HCT116 (cell line): ENCODE results near the gene SLC27A2. TPM values are rescaled to one million over a fixed set of nuclear protein-coding genes. Genes with fewer than 3 reads are reported as not detected.

Experiments
- ATAC-seq: fragments of 200-7000 bp; cut with Tn5 transposase; 2 replicates; pipeline ENCODE4 v1.9.1; 2020; ENCODE audit warnings: mild to moderate bottlenecking, moderate library complexity
- BruUV-seq: library from RNA; stranded (reverse); fragments of 400-500 nt; replicated peaks from 2 replicates; lab custom pipeline; 2021; lab: Mats Ljungman, UMichigan
- CTCF ChIA-PET: fragments of 300-600 bp; sonication (Branson Sonifier 250); formaldehyde crosslinking; loops from one replicate; lab custom pipeline; 2021; ENCODE audit warnings: antibody characterized with exemption; lab: Charles Lee
- POLR2A ChIA-PET: fragments of 300-600, 350-600 bp; sonication (Branson Sonifier 250); formaldehyde crosslinking; loops from one replicate; lab custom pipeline; 2021; ENCODE audit warnings: antibody characterized with exemption; lab: Charles Lee
- RAD21 ChIA-PET, 2 experiments: fragments of 300-600 bp; sonication (Branson Sonifier 250); formaldehyde crosslinking; loops; one replicate each; lab custom pipeline; 2023; ENCODE audit warnings: low total read pairs in 2 of 2; ENCODE audit not compliant: uncharacterized antibody in 2 of 2, unreplicated experiment in 2 of 2, low non-redundant PET in 1 of 2; lab: Charles Lee
- DNase-seq: peaks from one replicate; pipeline ENCODE4 v3.0.0-alpha.2; 2010; ENCODE audit warnings: low read depth, low spot score
- H2AFZ ChIP-seq: fragments of 200-600 bp; shearing (Covaris generic), sonication (generic); 2 replicates; pipeline ENCODE4 v1.6.1; 2017; ENCODE audit warnings: low read depth, mixed run types, mixed read lengths, antibody characterized with exemption, low read length; ENCODE audit not compliant: poor library complexity, severe bottlenecking
- H3K27ac ChIP-seq: 2 replicates; pipeline ENCODE4 v1.5.1; 2012; ENCODE audit warnings: low read depth, low read length
- H3K27me3 ChIP-seq: fragments of 200-600 bp; sonication (generic); 2 replicates; pipeline ENCODE4 v1.6.1; 2016; ENCODE audit warnings: mixed run types, low read length, mixed read lengths; ENCODE audit not compliant: insufficient read depth
- H3K36me3 ChIP-seq, 2 experiments: fragments of 200-500 bp in 1 of 2; fragments of 200-600 bp in 1 of 2; sonication (Bioruptor generic) in 1 of 2; sonication (generic) in 1 of 2; 2 replicates each; pipeline versions ENCODE4 v1.5.1 to v1.6.1; 2014 to 2016; ENCODE audit warnings: low read length in 2 of 2, inconsistent platforms in 1 of 2, mixed read lengths in 1 of 2, mixed run types in 1 of 2; ENCODE audit not compliant: insufficient read depth in 2 of 2, control insufficient read depth in 1 of 2
- H3K4me1 ChIP-seq, 2 experiments: fragments of 200-600 bp in 1 of 2; sonication (generic) in 1 of 2; 2 replicates each; pipeline versions ENCODE4 v1.5.1 to v1.6.1; 2012 to 2017; ENCODE audit warnings: low read length in 2 of 2, inconsistent platforms in 1 of 2, mild to moderate bottlenecking in 1 of 2, mixed read lengths in 1 of 2, mixed run types in 1 of 2, moderate library complexity in 1 of 2; ENCODE audit not compliant: insufficient read depth in 2 of 2, control insufficient read depth in 1 of 2
- H3K4me2 ChIP-seq: fragments of 200-600 bp; sonication (generic); 2 replicates; pipeline ENCODE4 v1.6.1; 2017; ENCODE audit warnings: mixed run types, low read length, mixed read lengths
- H3K4me3 ChIP-seq, 2 experiments: fragments of 200-600 bp in 1 of 2; sonication (generic) in 1 of 2; replicated peaks in 1 of 2; 2 replicates each; pipeline ENCODE4 v1.5.1; 2011 to 2016; ENCODE audit warnings: low read length in 2 of 2, control low read depth in 1 of 2, low read depth in 1 of 2, mild to moderate bottlenecking in 1 of 2, mixed read lengths in 1 of 2, mixed run types in 1 of 2
- H3K79me2 ChIP-seq: fragments of 200-600 bp; sonication (generic); 2 replicates; pipeline ENCODE4 v1.6.1; 2017; ENCODE audit warnings: mild to moderate bottlenecking, mixed run types, low read length, moderate library complexity, mixed read lengths; ENCODE audit not compliant: insufficient read depth
- H3K9ac ChIP-seq: fragments of 200-600 bp; sonication (generic); 2 replicates; pipeline ENCODE4 v1.6.1; 2016; ENCODE audit warnings: low read length, mixed read lengths
- H3K9me2 ChIP-seq: fragments of 200-600 bp; sonication (generic), shearing (Covaris generic); 2 replicates; pipeline ENCODE4 v1.6.1; 2017; ENCODE audit warnings: mixed run types, mild to moderate bottlenecking, moderate library complexity; ENCODE audit not compliant: insufficient read depth
- H3K9me3 ChIP-seq, 2 experiments: fragments of 200-500 bp in 1 of 2; fragments of 200-600 bp in 1 of 2; sonication (Bioruptor generic) in 1 of 2; sonication (generic) in 1 of 2; 2 replicates each; pipeline ENCODE4 v1.6.1; 2014 to 2017; ENCODE audit warnings: low read length in 2 of 2, mixed read lengths in 2 of 2, inconsistent platforms in 1 of 2, low read depth in 1 of 2, mild to moderate bottlenecking in 1 of 2, mixed run types in 1 of 2, moderate library complexity in 1 of 2; ENCODE audit not compliant: control insufficient read depth in 1 of 2, insufficient read depth in 1 of 2
- H4K20me1 ChIP-seq: fragments of 200-600 bp; sonication (generic), shearing (Covaris generic); 2 replicates; pipeline ENCODE4 v1.6.1; 2017; ENCODE audit warnings: mixed run types, mild to moderate bottlenecking, moderate library complexity; ENCODE audit not compliant: insufficient read depth
- EGR1 ChIP-seq: IDR thresholded peaks from 2 replicates; pipeline ENCODE4 v1.6.1; 2012; ENCODE audit warnings: low read depth
- EZH2 ChIP-seq: fragments of 200-600 bp; sonication (generic); IDR thresholded peaks from 2 replicates; pipeline ENCODE4 v1.6.1; 2017; ENCODE audit warnings: antibody characterized with exemption, mixed run types
- JUND ChIP-seq: IDR thresholded peaks from 2 replicates; pipeline ENCODE4 v1.6.1; 2012
- SRF ChIP-seq: IDR thresholded peaks from 2 replicates; pipeline ENCODE4 v1.6.1; 2012; ENCODE audit warnings: low read depth
- ZBTB33 ChIP-seq: IDR thresholded peaks from 2 replicates; pipeline ENCODE4 v1.6.1; 2011; ENCODE audit warnings: mild to moderate bottlenecking, low read length, moderate library complexity; ENCODE audit not compliant: insufficient replicate concordance; ENCODE audit errors: extremely low read depth
- ZNF274 ChIP-seq: fragments of 200-500 bp; sonication (Bioruptor generic); IDR thresholded peaks from 2 replicates; pipeline ENCODE4 v1.6.1; 2014; ENCODE audit warnings: mild to moderate bottlenecking, low read depth, low read length, inconsistent platforms
- intact Hi-C: fragments of 100-400 bp; cut with micrococcal nuclease; formaldehyde crosslinking; loops from 2 replicates; pipeline ENCODE4 v1.10.0; 2022
- total RNA-seq: library from RNA; stranded (reverse); gene quantifications from one replicate; pipeline ENCODE4 v1.2.1, GENCODE V29; 2021; ENCODE audit not compliant: unreplicated experiment
- TF ChIP-seq, protein P1 (sequence below): IDR thresholded peaks from 2 replicates; pipeline ENCODE4 v1.6.1; 2012; ENCODE audit warnings: low read depth

Gene SLC27A2
- total RNA-seq, 1 experiment from 2014 or later: 14.0 TPM

GRCh38 chr15:50262533-50262932 lies 80.5 kb downstream of the SLC27A2 start (continued):
- TF ChIP-seq, protein P1, sequence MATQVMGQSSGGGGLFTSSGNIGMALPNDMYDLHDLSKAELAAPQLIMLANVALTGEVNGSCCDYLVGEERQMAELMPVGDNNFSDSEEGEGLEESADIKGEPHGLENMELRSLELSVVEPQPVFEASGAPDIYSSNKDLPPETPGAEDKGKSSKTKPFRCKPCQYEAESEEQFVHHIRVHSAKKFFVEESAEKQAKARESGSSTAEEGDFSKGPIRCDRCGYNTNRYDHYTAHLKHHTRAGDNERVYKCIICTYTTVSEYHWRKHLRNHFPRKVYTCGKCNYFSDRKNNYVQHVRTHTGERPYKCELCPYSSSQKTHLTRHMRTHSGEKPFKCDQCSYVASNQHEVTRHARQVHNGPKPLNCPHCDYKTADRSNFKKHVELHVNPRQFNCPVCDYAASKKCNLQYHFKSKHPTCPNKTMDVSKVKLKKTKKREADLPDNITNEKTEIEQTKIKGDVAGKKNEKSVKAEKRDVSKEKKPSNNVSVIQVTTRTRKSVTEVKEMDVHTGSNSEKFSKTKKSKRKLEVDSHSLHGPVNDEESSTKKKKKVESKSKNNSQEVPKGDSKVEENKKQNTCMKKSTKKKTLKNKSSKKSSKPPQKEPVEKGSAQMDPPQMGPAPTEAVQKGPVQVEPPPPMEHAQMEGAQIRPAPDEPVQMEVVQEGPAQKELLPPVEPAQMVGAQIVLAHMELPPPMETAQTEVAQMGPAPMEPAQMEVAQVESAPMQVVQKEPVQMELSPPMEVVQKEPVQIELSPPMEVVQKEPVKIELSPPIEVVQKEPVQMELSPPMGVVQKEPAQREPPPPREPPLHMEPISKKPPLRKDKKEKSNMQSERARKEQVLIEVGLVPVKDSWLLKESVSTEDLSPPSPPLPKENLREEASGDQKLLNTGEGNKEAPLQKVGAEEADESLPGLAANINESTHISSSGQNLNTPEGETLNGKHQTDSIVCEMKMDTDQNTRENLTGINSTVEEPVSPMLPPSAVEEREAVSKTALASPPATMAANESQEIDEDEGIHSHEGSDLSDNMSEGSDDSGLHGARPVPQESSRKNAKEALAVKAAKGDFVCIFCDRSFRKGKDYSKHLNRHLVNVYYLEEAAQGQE: no peak
- TF ChIP-seq EZH2 (no peak), ZBTB33 (no peak)
- TF ChIP-seq, all 23 proteins: peak for 0

GRCh38 chr15:50265620-50266019 lies 83.6 kb downstream of the SLC27A2 start, which contains the start of gene HDC:
TSS of gene HDC (minus strand) at chr15:50265726. CDS start at chr15:50265623, 103 bp downstream.
- H3K9me2 ChIP-seq: no peaks in the 10 kb centered on the region
- no peaks in the 10 kb centered on the region for H3K36me3 ChIP-seq
- no peak within 1 kb of the TSS for H3K4me2 ChIP-seq
- ATAC-seq (no peak), DNase-seq (no peak)
- POLR2A ChIA-PET: no interaction called here
- no peak within 1 kb of the TSS for H3K9ac ChIP-seq
- no TSS peak for BruUV-seq
- no peaks in the 10 kb centered on the region for H3K79me2 ChIP-seq
- no peaks in the 10 kb centered on the region for H4K20me1 ChIP-seq
- CTCF ChIA-PET: no interaction called here
- TF ChIP-seq EGR1 (no peak), EZH2 (no peak), ZNF274 (no peak), JUND (no peak), SRF (no peak)
- RAD21 ChIA-PET: no interaction called here
- intact Hi-C loops: no loop called here
- H3K4me1 ChIP-seq: no peaks in the 10 kb centered on the region
- no peak within 1 kb of the TSS for H3K4me3 ChIP-seq
- H3K27ac ChIP-seq: no peak within 1 kb of the TSS
- no peak within 1 kb of the TSS for H2AFZ ChIP-seq
- peaks cover 6% of the 10 kb centered on the region; the same call in 1 of the 2 replicates for H3K27me3 ChIP-seq
- no peaks in the 10 kb centered on the region for H3K9me3 ChIP-seq
